BJ (cell line): Measurements from ENCODE around the gene METTL25B. TPM values are rescaled to one million over a fixed set of nuclear protein-coding genes. Genes with fewer than 3 reads are reported as not detected.

Source experiments
- CTCF ChIA-PET: fragments of 350-600 bp; formaldehyde crosslinking; extraction: SDS; loops from one replicate; lab custom pipeline; 2021; ENCODE audit warnings: antibody characterized with exemption, inconsistent platforms; lab: Yijun Ruan, JAX
- POLR2A ChIA-PET: fragments of 300-600 bp; sonication (Branson Sonifier 250); formaldehyde crosslinking; extraction: SDS; loops from one replicate; lab custom pipeline; 2021; ENCODE audit warnings: antibody characterized with exemption; lab: Charles Lee
- DNase-seq: peaks from one replicate; pipeline ENCODE4 v3.0.0-alpha.2; 2011; ENCODE audit warnings: low read depth
- H3K27me3 ChIP-seq: 2 replicates; pipeline ENCODE4 v1.6.0; 2011; ENCODE audit warnings: low read length; ENCODE audit not compliant: control insufficient read depth, insufficient read depth
- H3K36me3 ChIP-seq: 2 replicates; pipeline ENCODE4 v1.5.1; 2011; ENCODE audit warnings: low read length; ENCODE audit not compliant: control insufficient read depth, insufficient read depth
- H3K4me3 ChIP-seq: 2 replicates; pipeline ENCODE4 v1.5.1; 2011; ENCODE audit warnings: low read depth, mild to moderate bottlenecking, control low read depth, low read length
- CTCF ChIP-seq: IDR thresholded peaks from 2 replicates; pipeline ENCODE4 v1.5.1; 2011; ENCODE audit warnings: low read depth, mild to moderate bottlenecking, control low read depth, inconsistent platforms, low read length, moderate library complexity; ENCODE audit not compliant: insufficient read depth
- polyA plus RNA-seq: library from polyadenylated mRNA; depleted of rRNA; stranded (reverse); fragments of >200 nt; gene quantifications from 2 replicates; pipeline ENCODE4 v1.2.3, GENCODE V29; 2011

The METTL25B gene
- polyA plus RNA-seq, 1 experiment, result 14.6 TPM

GRCh38 chr1:156700736-156701531, 27.3 kb upstream of the METTL25B start:
- no peak for TF ChIP-seq CTCF
- Histone ChIP-seq H3K4me3 (no peak overlapping the region), H3K27me3 (no peaks in the 10 kb centered on the region), H3K36me3 (peaks cover 24% of the 10 kb centered on the region)
- ChIA-PET CTCF (interaction anchor here (1.0 to 41.7 kb wide), 4 partner anchors 13 to 190 kb away, joined by 3 to 1556 read pairs (median 780); partner anchors contain the start of genes CRABP2, ISG20L2, METTL25B and NES), POLR2A (no interaction called here)
- no peak for DNase-seq

DNA sequence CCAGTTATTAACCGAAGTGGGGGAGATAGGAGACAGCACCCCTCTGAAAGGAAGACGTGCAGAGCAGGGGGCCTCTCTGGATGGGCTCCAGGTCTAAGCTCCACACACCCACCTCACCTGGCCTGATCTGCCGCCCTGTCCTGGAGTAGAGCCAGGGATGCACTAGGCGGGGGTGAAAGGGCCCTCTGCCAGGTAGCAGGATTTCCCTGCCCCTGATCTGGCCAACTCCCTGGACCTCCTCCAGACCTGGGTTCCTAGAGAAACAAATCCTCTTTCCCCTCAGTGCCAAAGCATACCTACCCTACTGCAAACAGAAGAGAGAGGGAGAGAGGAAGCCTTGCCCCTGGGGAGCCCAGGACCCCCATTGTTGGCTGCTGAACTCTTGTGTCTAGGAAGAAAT, 24.9 kb upstream of the METTL25B start:
- CTCF ChIA-PET, result interaction anchor here (15.3 to 41.7 kb wide), 3 partner anchors 11 to 24 kb away, joined by 286 to 1556 read pairs (median 1556); partner anchors contain the start of genes CRABP2, ISG20L2, METTL25B and NES
- DNase-seq, result no peak
- POLR2A ChIA-PET, result interaction anchor here (0.6 to 1.4 kb wide), 2 partner anchors 9 to 1732 kb away, joined by 3 to 11 read pairs; no protein-coding TSS in a partner anchor
- Histone ChIP-seq H3K4me3 (peak overlapping the region; percentile 58), H3K36me3 (peaks cover 24% of the 10 kb centered on the region), H3K27me3 (no peaks in the 10 kb centered on the region)
- TF ChIP-seq CTCF, result no peak

DNA sequence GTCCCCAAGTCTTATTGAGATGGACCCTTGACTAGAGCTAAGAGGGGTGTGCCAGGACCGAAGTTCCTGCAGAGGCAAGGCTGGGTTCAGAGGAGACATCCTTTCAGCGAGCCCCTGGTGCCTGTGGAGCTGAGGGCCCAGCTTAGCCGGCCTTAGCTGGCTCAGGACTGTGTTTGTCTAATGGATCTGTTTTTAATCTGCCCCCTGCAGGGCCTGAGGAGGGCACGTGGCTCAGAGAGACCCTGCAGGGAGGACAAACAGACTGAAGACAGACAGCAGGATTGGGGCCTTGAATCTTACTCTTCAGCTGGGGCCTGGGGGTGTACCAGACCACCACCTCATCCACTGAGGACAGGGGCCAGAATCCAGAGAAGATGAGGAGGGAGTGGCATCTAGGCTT, 24.5 kb upstream of the METTL25B start:
- H3K4me3 ChIP-seq, result peak overlapping the region; percentile 58
- no peak for DNase-seq
- no peaks in the 10 kb centered on the region for H3K27me3 ChIP-seq
- peak; percentile 18; the same call in 1 of the 2 replicates for TF ChIP-seq CTCF
- ChIA-PET POLR2A (interaction anchor here (1.4 kb wide), 1 partner anchor 9 kb away, joined by 3 read pairs; no protein-coding TSS in a partner anchor), CTCF (interaction anchor here (5.6 to 41.7 kb wide), 3 partner anchors 16 to 43 kb away, joined by 34 to 1556 read pairs (median 286); partner anchors contain the start of genes ISG20L2, METTL25B and NES)
- H3K36me3 ChIP-seq, result peaks cover 24% of the 10 kb centered on the region

- CTCF ChIA-PET, result interaction anchor here (0.7 to 41.7 kb wide), 6 partner anchors 17 to 186 kb away, joined by 4 to 1556 read pairs (median 21); partner anchors contain the start of genes ISG20L2, METTL25B, NES and NTRK1
- peaks cover 19% of the 10 kb centered on the region for H3K36me3 ChIP-seq
- POLR2A ChIA-PET, result interaction anchor here (0.6 to 1.4 kb wide), 3 partner anchors 8 to 866 kb away, joined by 3 to 7 read pairs (median 3); no protein-coding TSS in a partner anchor
- TF ChIP-seq CTCF, result no peak
- no peaks in the 10 kb centered on the region for H3K27me3 ChIP-seq
- DNase-seq, result no peak
- H3K4me3 ChIP-seq, result peak overlapping the region; percentile 58
Measured at GRCh38 chr1:156704166-156704711, 24.0 kb upstream of the METTL25B start.
